C4-2B (cell line): ENCODE measurements around the gene CLSTN2.

Source experiments
- H3K27ac ChIP-seq: fragments of 450-650 bp; 2 replicates; pipeline ENCODE4 v1.5.1; 2017
- CTCF ChIP-seq: fragments of 450-650 bp; conservative IDR thresholded peaks from 2 replicates; pipeline ENCODE4 v1.5.1; 2017; ENCODE audit warnings: mild to moderate bottlenecking
- ZFX ChIP-seq: fragments of 450-650 bp; IDR thresholded peaks from 2 replicates; pipeline ENCODE4 v1.6.1; 2017

CLSTN2 gene

DNA sequence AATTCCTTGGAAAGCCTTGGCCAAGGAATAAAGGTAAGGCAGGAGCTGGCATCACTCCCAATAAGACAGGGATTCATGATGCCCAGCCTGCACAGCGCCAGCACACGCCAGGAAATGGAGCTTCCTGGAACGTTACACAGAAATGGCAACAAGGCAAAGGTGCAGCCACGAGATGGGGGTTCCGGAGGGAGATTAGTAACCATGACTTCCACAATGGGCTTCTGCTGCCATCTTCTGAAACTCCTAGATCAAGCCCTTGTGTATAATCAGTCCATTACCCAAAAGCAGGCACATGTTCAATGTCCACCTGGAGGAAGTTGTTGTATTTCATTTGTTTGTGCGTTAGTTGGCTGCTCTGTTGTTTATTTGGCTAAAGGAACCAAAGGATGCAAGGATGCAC is 611.7 kb downstream of the CLSTN2 start:
- TF ChIP-seq ZFX (no peak), CTCF (no peak; the same call in 1 of the 2 replicates)

GRCh38 chr3:140552403-140552802 is 617.4 kb downstream of the CLSTN2 start:
- H3K27ac ChIP-seq: no peak overlapping the region
- no peak for TF ChIP-seq ZFX
- peak; percentile 22; the same call in 1 of the 2 replicates for TF ChIP-seq CTCF

More for the DNA sequence above, 611.7 kb downstream of the CLSTN2 start:
- no peak overlapping the region for H3K27ac ChIP-seq

- no peak overlapping the region for H3K27ac ChIP-seq
- TF ChIP-seq CTCF (no peak), ZFX (no peak)
Observed at GRCh38 chr3:140552898-140553297, 617.9 kb downstream of the CLSTN2 start.

DNA sequence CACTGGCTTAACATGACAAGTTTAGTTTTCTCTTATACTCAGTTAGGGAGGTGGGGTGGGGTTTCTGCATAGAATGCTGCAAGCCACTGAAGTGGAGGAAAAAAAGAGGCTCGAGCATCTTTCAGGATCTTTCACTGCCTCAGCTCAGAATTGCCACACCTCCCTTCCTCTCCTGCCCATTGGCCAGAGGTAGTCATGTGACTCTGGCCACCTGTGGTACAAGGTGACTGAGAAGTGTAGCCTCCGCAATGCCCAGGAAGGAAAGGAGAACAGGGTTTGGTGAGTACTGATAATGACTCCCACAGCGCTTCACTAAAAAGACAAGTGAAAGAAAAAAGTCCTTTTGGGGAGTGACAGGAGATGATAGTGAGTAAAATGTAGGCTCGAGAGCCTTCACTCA is 618.6 kb downstream of the CLSTN2 start:
- no peak for TF ChIP-seq ZFX
- TF ChIP-seq CTCF: no peak
- no peak overlapping the region for H3K27ac ChIP-seq

DNA sequence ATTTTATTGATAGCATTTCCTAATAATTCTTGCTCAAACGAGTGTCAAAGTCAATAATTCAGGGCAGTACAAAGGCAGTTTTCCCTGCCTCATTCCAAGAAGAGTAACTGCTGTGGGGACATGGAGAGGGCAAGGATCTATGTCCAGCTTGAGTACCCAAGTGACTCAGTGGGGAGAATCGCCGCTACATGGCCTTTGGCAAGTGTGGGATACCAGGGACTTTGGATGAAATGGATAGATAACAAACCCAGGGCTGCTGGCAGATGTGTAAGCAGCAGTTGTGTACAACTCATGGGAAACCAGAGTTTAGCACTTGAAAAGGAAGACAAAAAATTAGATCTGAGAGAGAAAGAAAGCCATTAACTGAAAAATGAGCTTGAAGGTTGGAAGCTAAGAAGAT is 620.7 kb downstream of the CLSTN2 start:
- TF ChIP-seq CTCF (no peak), ZFX (no peak)
- H3K27ac ChIP-seq: no peak overlapping the region

DNA sequence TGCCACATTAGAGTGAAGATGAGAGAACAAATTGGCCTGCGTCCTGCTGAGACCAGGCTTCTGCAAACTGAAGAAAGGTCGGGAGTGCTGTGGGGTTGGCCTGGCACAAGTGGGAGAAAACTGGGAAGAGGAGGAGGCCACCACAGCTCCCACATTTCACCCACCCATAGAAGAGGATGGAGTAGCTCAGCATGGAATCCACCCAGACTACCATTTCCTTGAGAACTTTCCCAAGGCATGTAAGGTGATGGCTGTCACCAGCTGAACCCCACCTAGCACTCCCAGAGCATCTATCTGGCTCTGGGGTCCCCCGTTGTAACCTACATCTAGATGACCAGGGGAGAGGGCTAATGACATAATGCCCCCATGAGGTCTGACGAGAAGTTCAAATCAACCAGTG is 622.5 kb downstream of the CLSTN2 start:
- H3K27ac ChIP-seq: no peak overlapping the region
- TF ChIP-seq ZFX (no peak), CTCF (no peak)

- TF ChIP-seq CTCF (no peak), ZFX (no peak)
- no peak overlapping the region for H3K27ac ChIP-seq
Observed at GRCh38 chr3:140559546-140559945, 624.6 kb downstream of the CLSTN2 start.
